H1 (cell line): ENCODE data around the gene BIN2. TPM values are rescaled to one million over a fixed set of nuclear protein-coding genes. Genes with fewer than 3 reads are reported as not detected.
"Not testable (repeated sequence)": the region's sequence is repeated elsewhere in the genome, so short reads cannot be mapped to it uniquely, and the experiment has no call there.

Experiments
- CTCF ChIA-PET: fragments of 300-600 bp; sonication (Branson Sonifier 250); formaldehyde crosslinking; loops from one replicate; lab custom pipeline; 2021; ENCODE audit not compliant: partially characterized antibody; lab: Charles Lee
- POLR2A ChIA-PET: fragments of 300-600 bp; sonication (Branson Sonifier 250); formaldehyde crosslinking; loops from one replicate; lab custom pipeline; 2021; ENCODE audit warnings: inconsistent platforms; ENCODE audit not compliant: partially characterized antibody; lab: Charles Lee
- DNase-seq, 2 experiments: peaks; one replicate each; pipeline versions ENCODE4 v3.0.0 to v3.0.0-alpha.2; 2010 to 2022; ENCODE audit warnings: low spot score in 2 of 2, low read depth in 1 of 2, mixed read lengths in 1 of 2
- FAIRE-seq: peaks from 2 replicates; lab custom pipeline; 2011; peaks lifted over from hg19 to GRCh38; lab: Jason Lieb, UNC
- H2AFZ ChIP-seq: 2 replicates; pipeline ENCODE4 v1.8.1; 2012; ENCODE audit warnings: low read length, inconsistent platforms
- H2AK5ac ChIP-seq: 2 replicates; pipeline ENCODE4 v1.6.1; 2013; ENCODE audit warnings: low read depth, low read length
- H2BK120ac ChIP-seq: replicated peaks from 2 replicates; pipeline ENCODE3; 2013; ENCODE audit warnings: low read depth, low read length, inconsistent platforms
- H2BK12ac ChIP-seq: 2 replicates; pipeline ENCODE4 v1.6.1; 2013; ENCODE audit warnings: low read depth, low read length
- H2BK15ac ChIP-seq: 2 replicates; pipeline ENCODE4 v1.6.1; 2013; ENCODE audit warnings: low read length
- H2BK20ac ChIP-seq: 2 replicates; pipeline ENCODE4 v1.6.1; 2013; ENCODE audit warnings: low read length
- H2BK5ac ChIP-seq: 2 replicates; pipeline ENCODE4 v1.6.1; 2013; ENCODE audit warnings: low read depth, low read length
- H3K14ac ChIP-seq: 2 replicates; pipeline ENCODE4 v1.6.1; 2013; ENCODE audit warnings: inconsistent platforms; ENCODE audit not compliant: insufficient read length
- H3K18ac ChIP-seq: 2 replicates; pipeline ENCODE4 v1.6.1; 2013; ENCODE audit warnings: low read length; ENCODE audit errors: extremely low read depth
- H3K23ac ChIP-seq: 2 replicates; pipeline ENCODE4 v1.6.1; 2013; ENCODE audit warnings: inconsistent platforms; ENCODE audit not compliant: insufficient read length
- H3K23me2 ChIP-seq: 2 replicates; pipeline ENCODE4 v1.6.1; 2013; ENCODE audit warnings: low read depth, low read length
- H3K27ac ChIP-seq: 2 replicates; pipeline ENCODE4 v1.6.1; 2011; ENCODE audit warnings: low read depth, low read length, inconsistent platforms
- H3K27me3 ChIP-seq, 4 experiments: replicated peaks in 1 of 4; 1 replicate in 1 of 4; 2 replicates in 3 of 4; pipeline versions ENCODE4 v1.6.1 to v1.8.1; 2011 to 2013; ENCODE audit warnings: low read length in 3 of 4, mild to moderate bottlenecking in 3 of 4, inconsistent platforms in 2 of 4, mixed read lengths in 2 of 4, moderate library complexity in 1 of 4; ENCODE audit not compliant: control insufficient read depth in 3 of 4, insufficient read depth in 3 of 4; ENCODE audit errors: extremely low read depth in 1 of 4
- H3K36me3 ChIP-seq, 4 experiments: 2 replicates each; pipeline versions ENCODE4 v1.6.1 to v1.8.1; 2011 to 2013; ENCODE audit warnings: mild to moderate bottlenecking in 4 of 4, low read length in 3 of 4, moderate library complexity in 2 of 4, control low read depth in 1 of 4, inconsistent platforms in 1 of 4; ENCODE audit not compliant: insufficient read depth in 4 of 4, control insufficient read depth in 2 of 4
- H3K4ac ChIP-seq: replicated peaks from 2 replicates; pipeline ENCODE3; 2013; ENCODE audit warnings: low read length, low read depth, mixed read lengths, inconsistent platforms; ENCODE audit not compliant: insufficient read length
- H3K4me1 ChIP-seq, 4 experiments: replicated peaks in 1 of 4; 1 replicate in 1 of 4; 2 replicates in 3 of 4; pipeline versions ENCODE4 v1.6.1 to v1.8.1; 2011 to 2013; ENCODE audit warnings: low read length in 3 of 4, inconsistent platforms in 2 of 4, mixed read lengths in 1 of 4; ENCODE audit not compliant: insufficient read depth in 4 of 4, control insufficient read depth in 3 of 4
- H3K4me2 ChIP-seq, 2 experiments: 2 replicates each; pipeline versions ENCODE4 v1.6.1 to v1.8.1; 2011 to 2013; ENCODE audit warnings: low read depth in 2 of 2, low read length in 2 of 2, control low read depth in 1 of 2, inconsistent platforms in 1 of 2, mild to moderate bottlenecking in 1 of 2; ENCODE audit not compliant: insufficient read depth in 1 of 2
- H3K4me3 ChIP-seq, 4 experiments: fragments of 200-600, 300-600 bp in 1 of 4; sonication (generic), shearing (Covaris generic), sonication (Bioruptor Twin) in 1 of 4; 2 replicates each; pipeline versions ENCODE4 v1.5.1 to v1.8.1; 2011 to 2016; ENCODE audit warnings: low read length in 4 of 4, low read depth in 3 of 4, control low read depth in 2 of 4, inconsistent platforms in 2 of 4, mild to moderate bottlenecking in 2 of 4, mixed read lengths in 1 of 4, moderate library complexity in 1 of 4; ENCODE audit not compliant: insufficient read depth in 2 of 4; ENCODE audit errors: extremely low read depth in 1 of 4
- H3K56ac ChIP-seq: replicated peaks from 2 replicates; pipeline ENCODE3; 2013; ENCODE audit warnings: low read depth, mild to moderate bottlenecking, mixed read lengths, low read length, inconsistent platforms; ENCODE audit not compliant: insufficient read length
- H3K79me1 ChIP-seq: 2 replicates; pipeline ENCODE4 v1.6.1; 2013; ENCODE audit warnings: low read depth, low read length, control low read depth
- H3K79me2 ChIP-seq, 2 experiments: 2 replicates each; pipeline versions ENCODE4 v1.6.1 to v1.8.1; 2012 to 2013; ENCODE audit warnings: low read length in 2 of 2, mild to moderate bottlenecking in 2 of 2, inconsistent platforms in 1 of 2; ENCODE audit not compliant: insufficient read depth in 2 of 2, control insufficient read depth in 1 of 2
- H3K9ac ChIP-seq, 4 experiments: replicated peaks in 1 of 4; 1 replicate in 1 of 4; 2 replicates in 3 of 4; pipeline versions ENCODE4 v1.6.1 to v1.8.1; 2011 to 2013; ENCODE audit warnings: low read depth in 3 of 4, low read length in 3 of 4, control low read depth in 2 of 4, mild to moderate bottlenecking in 2 of 4, moderate library complexity in 2 of 4, inconsistent platforms in 1 of 4; ENCODE audit errors: extremely low read depth in 1 of 4
- H3K9me3 ChIP-seq, 2 experiments: 2 replicates each; pipeline versions ENCODE4 v1.6.1 to v1.8.1; 2012 to 2013; ENCODE audit warnings: mild to moderate bottlenecking in 2 of 2, moderate library complexity in 2 of 2, control low read depth in 1 of 2, inconsistent platforms in 1 of 2, low read depth in 1 of 2, low read length in 1 of 2, mixed read lengths in 1 of 2; ENCODE audit not compliant: insufficient read depth in 2 of 2
- H4K20me1 ChIP-seq, 2 experiments: replicated peaks in 1 of 2; 2 replicates each; pipeline versions ENCODE3 to v1.8.1; 2011 to 2013; ENCODE audit warnings: inconsistent platforms in 2 of 2, low read length in 2 of 2, mild to moderate bottlenecking in 1 of 2; ENCODE audit not compliant: insufficient read depth in 2 of 2, control insufficient read depth in 1 of 2
- H4K5ac ChIP-seq: 2 replicates; pipeline ENCODE4 v1.6.1; 2013; ENCODE audit warnings: low read length, low read depth, mixed read lengths, inconsistent platforms; ENCODE audit not compliant: insufficient read length
- H4K8ac ChIP-seq: 2 replicates; pipeline ENCODE4 v1.8.0; 2013; ENCODE audit warnings: mild to moderate bottlenecking, moderate library complexity, low read length, inconsistent platforms; ENCODE audit not compliant: insufficient read depth; ENCODE audit errors: extremely low read depth
- H4K91ac ChIP-seq: replicated peaks from 2 replicates; pipeline ENCODE3; 2013; ENCODE audit warnings: low read length, mixed read lengths, inconsistent platforms; ENCODE audit not compliant: insufficient read length
- WGBS, 2 experiments: shearing (Covaris generic) in 1 of 2; methylation state at CpG; one replicate each; pipeline versions ENCODE4 v1.1.6 to v1.1.7; 2013 to 2015; ENCODE audit warnings: low lambda C conversion rate in 2 of 2, mixed read lengths in 2 of 2, inconsistent platforms in 1 of 2, low coverage in 1 of 2, missing lambda C conversion rate in 1 of 2; ENCODE audit not compliant: insufficient replicate concordance in 2 of 2, insufficient coverage in 1 of 2, insufficient read length in 1 of 2; ENCODE audit errors: extremely low coverage in 1 of 2, missing lambda C conversion rate in 1 of 2; 5-methylcytosine and 5-hydroxymethylcytosine counted together
- polyA plus RNA-seq, 7 experiments: library from polyadenylated mRNA; depleted of rRNA in 3 of 7; stranded (reverse) in 5 of 7; unstranded in 2 of 7; fragments of >200 nt in 5 of 7; fragments of 200-250 nt in 2 of 7; gene quantifications; 1 replicate in 5 of 7; 2 replicates in 1 of 7; 4 replicates in 1 of 7; pipeline versions ENCODE4 v1.2.1 to v1.2.3, GENCODE V29; 2011 to 2013; ENCODE audit warnings: missing spikeins in 2 of 7, mixed read lengths in 2 of 7
- total RNA-seq: library from RNA; stranded (reverse); fragmentation: NEBNext Ultra II Directional; extraction: Animal tissue kit (Norgen Biotek cat#: 25700); gene quantifications from 2 replicates; pipeline ENCODE4 v1.2.1, GENCODE V29; 2021

Gene BIN2
- total and polyA plus RNA-seq, 2 of the 8 experiments (the other 6 are each of a cell fraction or from before 2014, with no cell fraction given) = not detected

DNA sequence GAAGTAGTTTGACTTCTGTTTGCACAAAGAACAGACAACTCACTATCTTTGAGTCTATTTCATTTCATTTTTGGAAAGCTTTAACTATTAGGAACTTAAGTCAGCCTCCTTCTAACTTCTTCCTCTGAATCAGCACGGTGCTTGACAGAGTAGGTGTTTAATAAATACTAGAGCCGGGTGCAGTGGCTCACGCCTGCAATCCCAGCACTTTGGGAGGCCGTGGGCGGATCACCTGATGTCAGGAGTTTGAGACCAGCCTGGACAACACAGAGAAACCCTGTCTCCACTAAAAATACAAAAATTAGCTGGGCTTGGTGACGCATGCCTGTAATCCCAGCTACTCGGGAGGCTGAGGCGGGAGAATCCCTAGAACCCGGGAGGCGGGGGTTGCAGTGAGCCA lies 23.2 kb downstream of the BIN2 start:
- H3K4ac ChIP-seq, H3K27ac ChIP-seq, H3K4me1 ChIP-seq, H3K4me3 ChIP-seq, H4K20me1 ChIP-seq, H3K36me3 ChIP-seq, H3K18ac ChIP-seq, H2BK12ac ChIP-seq, H3K79me1 ChIP-seq, H2BK120ac ChIP-seq, H2AFZ ChIP-seq, H3K23ac ChIP-seq, H4K91ac ChIP-seq, H4K8ac ChIP-seq, H3K9me3 ChIP-seq, DNase-seq, H3K14ac ChIP-seq, H3K56ac ChIP-seq, H3K27me3 ChIP-seq, H3K79me2 ChIP-seq, FAIRE-seq, H2BK15ac ChIP-seq, H2BK20ac ChIP-seq, H3K23me2 ChIP-seq, H4K5ac ChIP-seq, H2AK5ac ChIP-seq, H3K4me2 ChIP-seq, H3K9ac ChIP-seq, H2BK5ac ChIP-seq: not testable (repeated sequence)
- CTCF ChIA-PET = interaction anchor here (0.6 to 4.3 kb wide), 4 partner anchors 26 to 63 kb away, joined by 3 to 24 read pairs (median 4); no protein-coding TSS in a partner anchor
- POLR2A ChIA-PET = interaction anchor here (1.1 kb wide), 2 partner anchors 9 to 33 kb away, joined by 3 to 4 read pairs; no protein-coding TSS in a partner anchor
- 89% methylated on average over 10 of the region's 10 CpGs; no CpG with 5 or more reads in 1 of the 2 experiments for WGBS, 2 experiments
